CD14-positive monocyte (primary cell): ENCODE data around the gene ZCCHC14. TPM values are rescaled to one million over a fixed set of nuclear protein-coding genes. Genes with fewer than 3 reads are reported as not detected.

ENCODE experiments used
- DNase-seq, 3 donors: peaks; one replicate each; pipeline ENCODE4 v3.0.0-alpha.2; 2011 to 2022
- H2AFZ ChIP-seq: 2 replicates; pipeline ENCODE4 v1.6.0; 2012; ENCODE audit warnings: mild to moderate bottlenecking, low read depth, low read length, inconsistent platforms; ENCODE audit not compliant: insufficient read depth, poor library complexity, severe bottlenecking
- H3K27ac ChIP-seq, 2 donors: 1 replicate in 1 of 2; 2 replicates in 1 of 2; pipeline ENCODE4 v1.5.1; 2012 to 2013; ENCODE audit warnings: low read length in 2 of 2, control low read depth in 1 of 2, inconsistent platforms in 1 of 2, low read depth in 1 of 2, mild to moderate bottlenecking in 1 of 2
- H3K27me3 ChIP-seq, 2 donors: one replicate each; pipeline versions ENCODE4 v1.6.0 to v1.6.1; 2011 to 2013; ENCODE audit warnings: low read length in 2 of 2; ENCODE audit not compliant: control insufficient read depth in 2 of 2, insufficient read depth in 2 of 2
- H3K36me3 ChIP-seq, 2 donors: replicated peaks in 1 of 2; 1 replicate in 1 of 2; 2 replicates in 1 of 2; pipeline versions ENCODE4 v1.5.1 to v1.6.1; 2012 to 2013; ENCODE audit warnings: low read length in 2 of 2, control low read depth in 1 of 2, inconsistent platforms in 1 of 2, mild to moderate bottlenecking in 1 of 2; ENCODE audit not compliant: insufficient read depth in 2 of 2, control insufficient read depth in 1 of 2
- H3K4me1 ChIP-seq, 2 donors: 1 replicate in 1 of 2; 2 replicates in 1 of 2; pipeline versions ENCODE4 v1.5.1 to v1.6.1; 2012 to 2013; ENCODE audit warnings: low read length in 2 of 2, control low read depth in 1 of 2, inconsistent platforms in 1 of 2, mild to moderate bottlenecking in 1 of 2, moderate library complexity in 1 of 2; ENCODE audit not compliant: insufficient read depth in 2 of 2, control insufficient read depth in 1 of 2
- H3K4me2 ChIP-seq: replicated peaks from 2 replicates; pipeline ENCODE3; 2012; ENCODE audit warnings: low read length, moderate library complexity, mild to moderate bottlenecking; ENCODE audit not compliant: poor library complexity, severe bottlenecking; ENCODE audit errors: extremely low read depth
- H3K4me3 ChIP-seq, 3 experiments: fragments of 200-600 bp in 1 of 3; sonication (generic) in 1 of 3; replicated peaks in 1 of 3; 1 replicate in 2 of 3; 2 replicates in 1 of 3; pipeline ENCODE4 v1.5.1; 2011 to 2013; ENCODE audit warnings: low read length in 3 of 3, mild to moderate bottlenecking in 3 of 3, control low read depth in 2 of 3, low read depth in 2 of 3, inconsistent platforms in 1 of 3, moderate library complexity in 1 of 3
- H3K79me2 ChIP-seq: 2 replicates; pipeline ENCODE4 v1.6.0; 2012; ENCODE audit warnings: mild to moderate bottlenecking, control low read depth, inconsistent platforms, low read length, moderate library complexity; ENCODE audit not compliant: insufficient read depth
- H3K9ac ChIP-seq: 2 replicates; pipeline ENCODE4 v1.6.0; 2017; ENCODE audit warnings: low read length, mild to moderate bottlenecking; ENCODE audit not compliant: insufficient read depth, poor library complexity, severe bottlenecking
- H3K9me3 ChIP-seq, 2 donors: replicated peaks in 1 of 2; 1 replicate in 1 of 2; 2 replicates in 1 of 2; pipeline versions ENCODE4 v1.5.1 to v1.6.1; 2012 to 2013; ENCODE audit warnings: low read length in 2 of 2, control low read depth in 1 of 2; ENCODE audit not compliant: control insufficient read depth in 1 of 2, insufficient read depth in 1 of 2
- H4K20me1 ChIP-seq: 2 replicates; pipeline ENCODE4 v1.6.0; 2012; ENCODE audit warnings: mild to moderate bottlenecking, low read length, control low read depth, moderate library complexity; ENCODE audit not compliant: insufficient read depth
- H3K27ac Mint-ChIP-seq, 7 donors: one replicate each; pipeline ENCODE4 v1.8.0; 2020; ENCODE audit warnings: mild to moderate bottlenecking in 7 of 7, mixed read lengths in 7 of 7, moderate library complexity in 6 of 7, inconsistent platforms in 2 of 7
- H3K27me3 Mint-ChIP-seq, 3 donors: one replicate each; pipeline ENCODE4 v1.8.0; 2021 to 2022; ENCODE audit warnings: low read depth in 3 of 3, mild to moderate bottlenecking in 3 of 3, mixed read lengths in 3 of 3, moderate library complexity in 3 of 3, inconsistent platforms in 1 of 3
- H3K36me3 Mint-ChIP-seq, 2 donors: one replicate each; pipeline ENCODE4 v1.8.0; 2020; ENCODE audit warnings: mixed read lengths in 2 of 2, inconsistent platforms in 1 of 2, mild to moderate bottlenecking in 1 of 2
- H3K4me1 Mint-ChIP-seq: one replicate; pipeline ENCODE4 v1.8.0; 2020; ENCODE audit warnings: mild to moderate bottlenecking, mixed read lengths
- H3K4me3 Mint-ChIP-seq, 2 donors: one replicate each; pipeline ENCODE4 v1.8.0; 2020; ENCODE audit warnings: mild to moderate bottlenecking in 2 of 2, mixed read lengths in 2 of 2, moderate library complexity in 1 of 2
- H3K9me3 Mint-ChIP-seq, 7 donors: one replicate each; pipeline ENCODE4 v1.8.0; 2020 to 2022; ENCODE audit warnings: mixed read lengths in 7 of 7, mild to moderate bottlenecking in 6 of 7, moderate library complexity in 6 of 7, inconsistent platforms in 2 of 7
- CTCF ChIP-seq: fragments of 200-600 bp; IDR thresholded peaks from one replicate; pipeline ENCODE4 v1.8.0; 2022; ENCODE audit warnings: antibody characterized with exemption, mild to moderate bottlenecking
- WGBS: methylation state at CpG from one replicate; pipeline ENCODE4 v1.1.5; 2013; ENCODE audit warnings: missing lambda C conversion rate; ENCODE audit not compliant: insufficient coverage; 5-methylcytosine and 5-hydroxymethylcytosine counted together
- intact Hi-C, 2 donors: fragments of 100-400 bp; cut with micrococcal nuclease; formaldehyde crosslinking; loops; one replicate each; pipeline versions ENCODE4 v1.15.0 to v1.15.1; 2023
- polyA plus RNA-seq, 3 donors: library from polyadenylated mRNA; depleted of rRNA in 1 of 3; unstranded in 2 of 3; stranded (reverse) in 1 of 3; fragments of 300-500 nt in 2 of 3; fragments of >200 nt in 1 of 3; fragmentation: Illumina TruSeq in 2 of 3; gene quantifications; 1 replicate in 2 of 3; 2 replicates in 1 of 3; pipeline ENCODE4 v1.2.3, GENCODE V29; 2012 to 2021

The ZCCHC14 gene
- polyA plus RNA-seq, 3 donors = 0.11 to 4.0 (median 0.22) TPM

GRCh38 chr16:87447323-87447722 is 45.5 kb downstream of the ZCCHC14 start:
- no CpG with 5 or more reads among the region's 6 CpGs for WGBS
- H3K9me3 Mint-ChIP-seq = peaks cover 0 to 2% (median 0%) of the 10 kb centered on the region in 7 donors
- TF ChIP-seq CTCF = no peak
- Histone ChIP-seq H2AFZ (no peak overlapping the region), H3K4me2 (no peak overlapping the region), H3K27ac (no peak overlapping the region), H3K79me2 (no peaks in the 10 kb centered on the region), H3K4me1 (no peaks in the 10 kb centered on the region), H3K36me3 (peaks cover 10 to 47% of the 10 kb centered on the region in 2 donors), H3K4me3 (no peak overlapping the region), H4K20me1 (no peaks in the 10 kb centered on the region), H3K9ac (no peak overlapping the region), H3K27me3 (no peaks in the 10 kb centered on the region), H3K9me3 (no peaks in the 10 kb centered on the region)
- intact Hi-C loops = no loop called here
- H3K27ac Mint-ChIP-seq = no peak overlapping the region
- peaks cover 0 to 2% (median 2%) of the 10 kb centered on the region in 3 donors for H3K27me3 Mint-ChIP-seq
- no peak for DNase-seq
- H3K4me1 Mint-ChIP-seq = no peaks in the 10 kb centered on the region
- no peak overlapping the region for H3K4me3 Mint-ChIP-seq
- peaks cover 39 to 59% of the 10 kb centered on the region in 2 donors for H3K36me3 Mint-ChIP-seq

GRCh38 chr16:87446479-87446878 is 46.3 kb downstream of the ZCCHC14 start:
- no peak for TF ChIP-seq CTCF
- peaks cover 0 to 2% (median 0%) of the 10 kb centered on the region in 3 donors for H3K27me3 Mint-ChIP-seq
- WGBS = 100% methylated on average over 1 of the region's 7 CpGs
- no peak overlapping the region for H3K27ac Mint-ChIP-seq
- Histone ChIP-seq H3K4me2 (no peak overlapping the region), H3K4me3 (no peak overlapping the region), H3K27me3 (no peaks in the 10 kb centered on the region), H3K9ac (no peak overlapping the region), H3K4me1 (no peaks in the 10 kb centered on the region), H3K27ac (no peak overlapping the region), H3K79me2 (no peaks in the 10 kb centered on the region), H4K20me1 (no peaks in the 10 kb centered on the region), H3K36me3 (peaks cover 4 to 39% of the 10 kb centered on the region in 2 donors), H2AFZ (no peak overlapping the region), H3K9me3 (no peaks in the 10 kb centered on the region)
- H3K9me3 Mint-ChIP-seq = peaks cover 0 to 2% (median 0%) of the 10 kb centered on the region in 7 donors
- peaks cover 31 to 51% of the 10 kb centered on the region in 2 donors for H3K36me3 Mint-ChIP-seq
- no peaks in the 10 kb centered on the region for H3K4me1 Mint-ChIP-seq
- intact Hi-C loops = no loop called here
- DNase-seq = no peak
- no peak overlapping the region for H3K4me3 Mint-ChIP-seq
